Smooth muscle cell (in vitro differentiated cells): ENCODE data around the gene HOMER2. TPM values are rescaled to one million over a fixed set of nuclear protein-coding genes. Genes with fewer than 3 reads are reported as not detected.
A peak's percentile ranks its signal among the peaks of the same experiment; 100 is the strongest.

ENCODE experiments used
- DNase-seq: peaks from one replicate; lab custom pipeline; 2025; ENCODE audit not compliant: unreplicated experiment; lab: John Stamatoyannopoulos, UW
- H2AFZ ChIP-seq: fragments of 200-600 bp; sonication (generic); 2 replicates; pipeline ENCODE4 v1.6.0; 2016; ENCODE audit warnings: antibody characterized with exemption, low read depth, mild to moderate bottlenecking
- H3F3A ChIP-seq: fragments of 200-600 bp; sonication (generic); 2 replicates; pipeline ENCODE4 v1.6.0; 2017; ENCODE audit warnings: antibody characterized with exemption, low read depth
- H3K27ac ChIP-seq: fragments of 200-600 bp; sonication (generic); 2 replicates; pipeline ENCODE4 v1.5.1; 2016; ENCODE audit warnings: low read depth, mild to moderate bottlenecking
- H3K27me3 ChIP-seq: fragments of 200-600 bp; sonication (generic); 2 replicates; pipeline ENCODE4 v1.6.1; 2016; ENCODE audit warnings: low read depth, mild to moderate bottlenecking
- H3K36me3 ChIP-seq: fragments of 200-600 bp; sonication (generic); 2 replicates; pipeline ENCODE4 v1.5.1; 2016; ENCODE audit warnings: low read depth
- H3K4me1 ChIP-seq: fragments of 200-600 bp; sonication (generic); 2 replicates; pipeline ENCODE4 v1.5.1; 2016; ENCODE audit warnings: low read depth
- H3K4me2 ChIP-seq: fragments of 200-600 bp; sonication (generic); 2 replicates; pipeline ENCODE4 v1.6.0; 2016; ENCODE audit warnings: mild to moderate bottlenecking
- H3K4me3 ChIP-seq: fragments of 200-600 bp; sonication (generic); 2 replicates; pipeline ENCODE4 v1.5.1; 2016; ENCODE audit warnings: mild to moderate bottlenecking
- H3K79me2 ChIP-seq: fragments of 200-600 bp; sonication (generic); 2 replicates; pipeline ENCODE4 v1.6.0; 2016; ENCODE audit warnings: low read depth, mild to moderate bottlenecking
- H3K9ac ChIP-seq: fragments of 200-600 bp; sonication (generic); 2 replicates; pipeline ENCODE4 v1.6.0; 2016; ENCODE audit warnings: low read depth
- H3K9me3 ChIP-seq: fragments of 200-600 bp; sonication (generic); replicated peaks from 2 replicates; pipeline ENCODE4 v1.5.1; 2016; ENCODE audit warnings: low read depth
- H4K20me1 ChIP-seq: fragments of 200-600 bp; sonication (generic); 2 replicates; pipeline ENCODE4 v1.6.0; 2016; ENCODE audit warnings: low read depth
- WGBS: methylation state at CpG from one replicate; pipeline ENCODE4 v1.1.7; 2016; ENCODE audit warnings: low lambda C conversion rate; 5-methylcytosine and 5-hydroxymethylcytosine counted together
- polyA plus RNA-seq: library from polyadenylated mRNA; unstranded; fragments of >200 nt; fragmentation: Nextera tagmentation; extraction: Ambion mirVana; gene quantifications from 2 replicates; pipeline ENCODE4 v1.2.1, GENCODE V29; 2016
- total RNA-seq: library from RNA; depleted of rRNA; stranded (reverse); fragments of >200 nt; gene quantifications from 2 replicates; pipeline ENCODE4 v1.2.3, GENCODE V29; 2014
- TF ChIP-seq, protein P1 (sequence below): fragments of 200-600 bp; sonication (generic); IDR thresholded peaks from 2 replicates; pipeline ENCODE4 v1.5.1; 2017; ENCODE audit warnings: borderline replicate concordance, mild to moderate bottlenecking, antibody characterized with exemption; ENCODE audit not compliant: insufficient read depth, poor library complexity, severe bottlenecking

HOMER2 gene
- total and polyA plus RNA-seq, 2 experiments from 2014 or later: 3.1 to 18.8 TPM

DNA sequence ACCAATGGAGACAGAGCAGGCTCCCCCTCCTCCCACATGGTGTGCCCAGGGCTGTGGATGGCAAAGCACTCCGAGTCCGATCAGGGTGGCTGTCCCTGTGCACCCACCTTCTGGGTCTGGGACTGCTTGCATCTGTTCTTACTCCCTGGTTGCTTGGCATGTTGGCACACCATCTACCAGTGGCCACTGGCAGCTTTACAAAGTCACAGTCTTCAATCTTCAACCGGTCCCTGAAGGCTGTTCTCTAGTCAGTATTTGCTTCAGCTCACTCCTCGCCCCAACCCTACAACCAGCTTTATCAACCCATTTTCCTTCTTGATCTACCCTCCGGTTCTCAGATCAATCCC, 14.8 kb downstream of the HOMER2 start:
- H4K20me1 ChIP-seq: no peaks in the 10 kb centered on the region
- H3K27me3 ChIP-seq: no peaks in the 10 kb centered on the region
- 94% methylated on average over 5 of the region's 5 CpGs for WGBS
- TF ChIP-seq, protein P1, sequence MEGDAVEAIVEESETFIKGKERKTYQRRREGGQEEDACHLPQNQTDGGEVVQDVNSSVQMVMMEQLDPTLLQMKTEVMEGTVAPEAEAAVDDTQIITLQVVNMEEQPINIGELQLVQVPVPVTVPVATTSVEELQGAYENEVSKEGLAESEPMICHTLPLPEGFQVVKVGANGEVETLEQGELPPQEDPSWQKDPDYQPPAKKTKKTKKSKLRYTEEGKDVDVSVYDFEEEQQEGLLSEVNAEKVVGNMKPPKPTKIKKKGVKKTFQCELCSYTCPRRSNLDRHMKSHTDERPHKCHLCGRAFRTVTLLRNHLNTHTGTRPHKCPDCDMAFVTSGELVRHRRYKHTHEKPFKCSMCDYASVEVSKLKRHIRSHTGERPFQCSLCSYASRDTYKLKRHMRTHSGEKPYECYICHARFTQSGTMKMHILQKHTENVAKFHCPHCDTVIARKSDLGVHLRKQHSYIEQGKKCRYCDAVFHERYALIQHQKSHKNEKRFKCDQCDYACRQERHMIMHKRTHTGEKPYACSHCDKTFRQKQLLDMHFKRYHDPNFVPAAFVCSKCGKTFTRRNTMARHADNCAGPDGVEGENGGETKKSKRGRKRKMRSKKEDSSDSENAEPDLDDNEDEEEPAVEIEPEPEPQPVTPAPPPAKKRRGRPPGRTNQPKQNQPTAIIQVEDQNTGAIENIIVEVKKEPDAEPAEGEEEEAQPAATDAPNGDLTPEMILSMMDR: no peak
- no peaks in the 10 kb centered on the region for H3F3A ChIP-seq
- no peaks in the 10 kb centered on the region for H3K79me2 ChIP-seq
- no peaks in the 10 kb centered on the region for H3K4me1 ChIP-seq
- no peaks in the 10 kb centered on the region for H3K9me3 ChIP-seq
- peak overlapping the region; percentile 74 for H3K9ac ChIP-seq
- no peak for DNase-seq
- H3K36me3 ChIP-seq: no peaks in the 10 kb centered on the region
- H3K4me2 ChIP-seq: no peak overlapping the region
- peak overlapping the region; percentile 95 for H3K27ac ChIP-seq
- H2AFZ ChIP-seq: no peak overlapping the region
- no peak overlapping the region for H3K4me3 ChIP-seq

DNA sequence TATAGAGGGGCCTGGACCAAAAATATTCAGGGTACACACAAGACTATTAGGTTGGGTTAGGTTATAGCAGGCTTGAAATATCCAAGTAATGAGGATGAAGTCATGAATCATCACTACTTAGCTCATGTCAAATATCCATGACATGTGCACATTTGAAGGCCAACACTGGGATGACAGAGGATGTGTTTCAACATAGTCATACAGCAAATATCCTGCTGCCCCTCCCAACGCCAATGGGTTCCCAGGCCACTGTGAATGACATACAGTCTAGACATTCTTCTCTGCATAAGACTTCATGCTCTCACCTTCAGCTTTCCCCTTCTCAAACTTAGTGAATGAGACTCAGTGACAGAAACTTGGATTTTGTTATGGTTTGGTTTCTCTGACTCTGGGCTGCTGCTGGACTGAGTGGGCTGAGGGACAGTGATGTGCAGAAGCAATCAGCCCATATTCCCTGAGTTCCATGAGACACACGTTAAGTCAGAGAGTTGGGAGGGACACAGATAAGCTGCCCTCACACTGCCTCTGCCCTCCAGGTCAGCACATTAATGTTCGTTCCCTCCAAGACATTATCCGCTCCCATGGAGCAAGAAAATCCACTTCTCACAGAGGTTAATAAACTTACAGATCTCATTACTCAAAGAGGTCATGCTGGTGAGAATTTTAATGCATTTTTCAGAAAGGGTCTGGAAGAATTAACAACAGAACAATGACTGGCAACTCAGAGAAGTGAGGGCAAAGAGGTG, 15.4 kb downstream of the HOMER2 start:
- no peak for DNase-seq
- Histone ChIP-seq H2AFZ (no peak overlapping the region), H3F3A (no peaks in the 10 kb centered on the region), H3K4me3 (no peak overlapping the region), H3K27me3 (no peaks in the 10 kb centered on the region), H3K36me3 (no peaks in the 10 kb centered on the region), H3K79me2 (no peaks in the 10 kb centered on the region), H3K4me1 (no peaks in the 10 kb centered on the region), H4K20me1 (no peaks in the 10 kb centered on the region), H3K4me2 (no peak overlapping the region), H3K9me3 (no peaks in the 10 kb centered on the region), H3K27ac (peak overlapping the region; percentile 95), H3K9ac (peak overlapping the region; percentile 74)
- TF ChIP-seq, protein P1: no peak
- 64% methylated on average over 4 of the region's 4 CpGs for whole genome bisulfite sequencing

DNA sequence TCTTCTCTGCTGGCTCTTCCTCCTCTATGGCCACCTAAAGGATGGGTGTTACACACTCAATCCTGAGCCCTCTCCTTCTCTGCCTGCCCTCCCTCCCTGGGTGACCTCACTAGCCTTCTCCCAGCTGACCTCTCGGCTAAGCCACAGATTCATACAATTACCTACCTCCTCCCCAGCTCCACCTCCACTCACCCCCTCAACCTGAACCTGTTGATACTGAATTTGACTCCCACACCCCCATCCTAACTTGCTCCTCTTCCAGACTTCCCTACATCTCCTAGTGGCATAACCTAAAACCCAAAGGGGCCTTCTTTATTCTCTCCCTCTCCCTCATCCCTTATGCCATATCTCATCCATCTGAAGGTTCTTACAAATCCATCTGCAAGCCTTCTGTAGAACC, 17.1 kb downstream of the HOMER2 start:
- H4K20me1 ChIP-seq: no peaks in the 10 kb centered on the region
- no peaks in the 10 kb centered on the region for H3K36me3 ChIP-seq
- no peaks in the 10 kb centered on the region for H3K79me2 ChIP-seq
- H3K9me3 ChIP-seq: no peaks in the 10 kb centered on the region
- TF ChIP-seq, protein P1: no peak
- H3K27ac ChIP-seq: no peak overlapping the region
- 83% methylated on average over 1 of the region's 1 CpG for WGBS
- no peaks in the 10 kb centered on the region for H3K27me3 ChIP-seq
- DNase-seq: no peak
- no peak overlapping the region for H3K9ac ChIP-seq
- H3K4me2 ChIP-seq: no peak overlapping the region
- no peaks in the 10 kb centered on the region for H3K4me1 ChIP-seq
- H3F3A ChIP-seq: no peaks in the 10 kb centered on the region
- H2AFZ ChIP-seq: no peak overlapping the region
- no peak overlapping the region for H3K4me3 ChIP-seq
